Mesenchymal stem cell (in vitro differentiated cells and primary cell): ENCODE measurements around the gene LARGE1.

Source experiments
- DNase-seq: peaks from one replicate; pipeline ENCODE4 v3.0.0-alpha.2; 2013
- H2AFZ ChIP-seq: one replicate; pipeline ENCODE4 v1.6.1; 2013; ENCODE audit warnings: low read depth, mild to moderate bottlenecking, control low read depth, inconsistent platforms, low read length, moderate library complexity
- H2AK5ac ChIP-seq: 2 replicates; pipeline ENCODE4 v1.6.1; 2013; ENCODE audit warnings: low read length, moderate library complexity, mild to moderate bottlenecking, inconsistent platforms; ENCODE audit not compliant: severe bottlenecking
- H2BK120ac ChIP-seq: one replicate; pipeline ENCODE4 v1.6.1; 2013; ENCODE audit warnings: low read depth, mild to moderate bottlenecking, inconsistent platforms, low read length, moderate library complexity
- H2BK12ac ChIP-seq, 2 experiments: one replicate each; pipeline ENCODE4 v1.6.1; 2013; ENCODE audit warnings: inconsistent platforms in 2 of 2, low read length in 2 of 2, mild to moderate bottlenecking in 2 of 2, moderate library complexity in 2 of 2, control low read depth in 1 of 2
- H2BK15ac ChIP-seq: one replicate; pipeline ENCODE4 v1.6.1; 2013; ENCODE audit warnings: mild to moderate bottlenecking, low read depth, inconsistent platforms; ENCODE audit not compliant: poor library complexity, severe bottlenecking
- H2BK5ac ChIP-seq: 2 replicates; pipeline ENCODE4 v1.6.1; 2013; ENCODE audit warnings: low read depth, mild to moderate bottlenecking, low read length, control low read depth, inconsistent platforms; ENCODE audit not compliant: poor library complexity, severe bottlenecking
- H3K14ac ChIP-seq, 2 experiments: one replicate each; pipeline ENCODE4 v1.6.1; 2013; ENCODE audit warnings: inconsistent platforms in 2 of 2, low read length in 2 of 2, control low read depth in 1 of 2, mild to moderate bottlenecking in 1 of 2, moderate library complexity in 1 of 2
- H3K18ac ChIP-seq, 2 experiments: one replicate each; pipeline ENCODE4 v1.6.1; 2013; ENCODE audit warnings: inconsistent platforms in 2 of 2, low read length in 2 of 2, control low read depth in 1 of 2, low read depth in 1 of 2, mild to moderate bottlenecking in 1 of 2
- H3K23ac ChIP-seq, 2 experiments: one replicate each; pipeline ENCODE4 v1.6.1; 2013; ENCODE audit warnings: inconsistent platforms in 2 of 2, low read length in 2 of 2, mild to moderate bottlenecking in 2 of 2, moderate library complexity in 2 of 2, control low read depth in 1 of 2
- H3K27ac ChIP-seq: 2 replicates; pipeline ENCODE4 v1.5.1; 2013; ENCODE audit warnings: mild to moderate bottlenecking, moderate library complexity, low read length, control low read depth, inconsistent platforms; ENCODE audit not compliant: poor library complexity, severe bottlenecking
- H3K27me3 ChIP-seq, 2 experiments: 2 replicates each; pipeline versions ENCODE4 v1.6.1 to v1.7.0; 2013; ENCODE audit warnings: low read length in 2 of 2, mild to moderate bottlenecking in 2 of 2, moderate library complexity in 2 of 2, control low read depth in 1 of 2, inconsistent platforms in 1 of 2; ENCODE audit not compliant: control insufficient read depth in 1 of 2, insufficient read depth in 1 of 2
- H3K36me3 ChIP-seq, 2 experiments: 2 replicates each; pipeline versions ENCODE4 v1.6.1 to v1.7.0; 2013; ENCODE audit warnings: low read length in 2 of 2, control low read depth in 1 of 2, inconsistent platforms in 1 of 2, low read depth in 1 of 2, mild to moderate bottlenecking in 1 of 2; ENCODE audit not compliant: insufficient read depth in 2 of 2, control insufficient read depth in 1 of 2
- H3K4ac ChIP-seq, 2 experiments: one replicate each; pipeline ENCODE4 v1.6.1; 2013; ENCODE audit warnings: inconsistent platforms in 2 of 2, low read length in 2 of 2, mild to moderate bottlenecking in 2 of 2, moderate library complexity in 2 of 2, control low read depth in 1 of 2, low read depth in 1 of 2
- H3K4me1 ChIP-seq: 2 replicates; pipeline ENCODE4 v1.6.1; 2013; ENCODE audit warnings: low read depth, low read length, control low read depth; ENCODE audit not compliant: control insufficient read depth, insufficient read depth
- H3K4me2 ChIP-seq: 2 replicates; pipeline ENCODE4 v1.6.1; 2013; ENCODE audit warnings: low read length, mild to moderate bottlenecking, inconsistent platforms; ENCODE audit not compliant: poor library complexity, severe bottlenecking
- H3K4me3 ChIP-seq, 2 experiments: 2 replicates each; pipeline versions ENCODE4 v1.5.1 to v1.7.0; 2013; ENCODE audit warnings: low read length in 2 of 2, mild to moderate bottlenecking in 2 of 2, control low read depth in 1 of 2, low read depth in 1 of 2; ENCODE audit not compliant: insufficient read depth in 1 of 2
- H3K79me1 ChIP-seq: replicated peaks from 2 replicates; pipeline ENCODE4 v1.6.1; 2013; ENCODE audit warnings: mild to moderate bottlenecking, control low read depth, low read length, inconsistent platforms; ENCODE audit not compliant: poor library complexity, severe bottlenecking
- H3K9ac ChIP-seq: 2 replicates; pipeline ENCODE4 v1.7.0; 2013; ENCODE audit warnings: mild to moderate bottlenecking, low read length, moderate library complexity
- H3K9me3 ChIP-seq: 2 replicates; pipeline ENCODE4 v1.7.0; 2013; ENCODE audit warnings: mild to moderate bottlenecking, low read length; ENCODE audit not compliant: control insufficient read depth
- H4K8ac ChIP-seq: one replicate; pipeline ENCODE4 v1.6.1; 2013; ENCODE audit warnings: inconsistent platforms, mild to moderate bottlenecking, low read length, moderate library complexity
- H4K91ac ChIP-seq: one replicate; pipeline ENCODE4 v1.6.1; 2013; ENCODE audit warnings: mild to moderate bottlenecking, low read length, inconsistent platforms
- WGBS: methylation state at CpG from one replicate; pipeline ENCODE4 v1.1.7; 2013; ENCODE audit warnings: mixed read lengths; 5-methylcytosine and 5-hydroxymethylcytosine counted together

The LARGE1 gene

DNA sequence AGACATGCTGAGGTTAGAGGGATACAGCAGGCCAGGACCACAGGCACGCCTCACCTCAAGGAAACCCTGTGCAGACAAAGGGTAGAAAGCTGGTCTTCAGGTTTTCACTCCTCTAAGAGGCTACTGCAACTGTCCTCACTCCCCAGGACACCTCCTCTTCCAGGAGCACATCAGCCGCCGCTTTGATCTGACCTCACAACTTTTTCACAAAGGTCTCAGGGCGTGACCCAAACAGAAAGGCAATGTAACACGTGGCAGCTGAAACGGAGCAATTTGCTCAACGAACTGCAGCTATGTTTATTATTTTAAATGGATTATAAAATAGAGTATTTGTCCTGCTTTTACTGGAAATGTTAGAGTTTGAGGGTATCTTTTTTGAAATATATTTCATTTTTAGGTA lies 46.1 kb downstream of the LARGE1 start:
- Histone ChIP-seq H4K8ac (no peak overlapping the region), H3K27ac (no peak overlapping the region), H2AFZ (no peak overlapping the region), H3K4me1 (peaks cover 3% of the 10 kb centered on the region), H3K79me1 (peaks cover 9% of the 10 kb centered on the region), H3K18ac (no peak overlapping the region), H3K27me3 (no peaks in the 10 kb centered on the region), H3K36me3 (no peaks in the 10 kb centered on the region), H2AK5ac (no peak overlapping the region), H3K23ac (no peak overlapping the region), H4K91ac (peak overlapping the region; percentile 43), H3K9me3 (no peaks in the 10 kb centered on the region), H2BK120ac (no peak overlapping the region), H3K9ac (no peak overlapping the region), H2BK15ac (no peak overlapping the region), H2BK5ac (no peak overlapping the region), H3K4me3 (no peak overlapping the region), H3K4ac (no peak overlapping the region), H3K4me2 (no peak overlapping the region), H2BK12ac (no peak overlapping the region), H3K14ac (no peak overlapping the region)
- DNase-seq, result no peak
- WGBS, result 60% methylated on average over 7 of the region's 7 CpGs

DNA sequence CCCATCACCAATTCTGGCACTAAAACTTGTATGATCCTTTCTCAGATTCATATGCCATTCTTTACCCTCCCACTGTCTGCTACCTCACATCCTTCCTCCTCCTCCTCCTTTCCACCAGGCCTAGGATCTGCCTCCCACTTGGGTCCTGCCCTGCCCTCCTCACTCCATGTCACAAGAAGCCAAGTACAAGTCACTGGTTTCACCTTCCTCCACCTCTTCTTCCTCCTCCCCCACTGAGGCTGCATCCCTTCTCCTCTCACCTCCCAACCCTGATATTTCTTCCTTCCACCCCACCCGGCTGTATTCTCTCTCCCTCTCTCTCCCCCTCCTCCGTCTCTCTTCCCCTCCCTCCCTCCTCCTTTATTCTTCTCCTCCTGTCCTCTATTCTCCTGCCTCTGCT lies 46.6 kb downstream of the LARGE1 start:
- DNase-seq, result no peak
- no peaks in the 10 kb centered on the region for H3K27me3 ChIP-seq
- H3K9me3 ChIP-seq, result no peaks in the 10 kb centered on the region
- H2BK120ac ChIP-seq, result no peak overlapping the region
- no peak overlapping the region for H3K14ac ChIP-seq
- no peak overlapping the region for H2BK15ac ChIP-seq
- no peak overlapping the region for H3K4me3 ChIP-seq
- no peak overlapping the region for H2AFZ ChIP-seq
- H2BK5ac ChIP-seq, result no peak overlapping the region
- H3K27ac ChIP-seq, result no peak overlapping the region
- no peak overlapping the region for H4K91ac ChIP-seq
- WGBS, result 81% methylated on average over 2 of the region's 2 CpGs
- no peaks in the 10 kb centered on the region for H3K36me3 ChIP-seq
- no peak overlapping the region for H3K18ac ChIP-seq
- H3K23ac ChIP-seq, result no peak overlapping the region
- H2BK12ac ChIP-seq, result no peak overlapping the region
- no peak overlapping the region for H2AK5ac ChIP-seq
- peaks cover 3% of the 10 kb centered on the region for H3K4me1 ChIP-seq
- H4K8ac ChIP-seq, result no peak overlapping the region
- peaks cover 9% of the 10 kb centered on the region for H3K79me1 ChIP-seq
- H3K4ac ChIP-seq, result no peak overlapping the region
- no peak overlapping the region for H3K4me2 ChIP-seq
- no peak overlapping the region for H3K9ac ChIP-seq

DNA sequence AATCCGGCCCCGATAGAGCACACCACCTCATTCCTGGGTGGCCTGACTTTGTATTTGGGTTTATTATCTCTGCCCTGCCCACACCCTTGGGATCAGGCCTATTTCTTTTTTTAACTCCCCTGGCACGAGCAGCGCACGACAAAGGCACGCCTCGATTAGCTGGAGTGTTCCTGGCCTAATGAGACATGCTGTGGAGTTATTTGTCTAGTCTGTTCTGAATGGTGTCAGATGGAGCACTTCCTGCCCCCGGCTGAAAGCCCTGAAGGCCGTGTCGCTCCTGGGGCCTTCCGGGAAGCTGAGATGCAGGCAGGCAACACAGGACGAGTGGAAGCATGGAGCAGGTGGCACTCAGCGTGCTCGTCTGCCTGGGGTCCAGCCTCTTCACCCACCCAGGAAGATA lies 47.1 kb downstream of the LARGE1 start:
- Histone ChIP-seq H3K27me3 (no peaks in the 10 kb centered on the region), H3K4me2 (no peak overlapping the region), H4K8ac (no peak overlapping the region), H3K9ac (no peak overlapping the region), H2BK12ac (peak overlapping the region in 1 of 2 experiments; percentile 7), H3K9me3 (no peaks in the 10 kb centered on the region), H3K14ac (no peak overlapping the region), H4K91ac (no peak overlapping the region), H3K4me1 (peaks cover 3% of the 10 kb centered on the region), H3K27ac (no peak overlapping the region), H2BK15ac (no peak overlapping the region), H3K36me3 (no peaks in the 10 kb centered on the region), H2BK120ac (no peak overlapping the region), H3K18ac (peak overlapping the region in 1 of 2 experiments; percentile 40), H2AK5ac (no peak overlapping the region), H3K4ac (no peak overlapping the region), H3K4me3 (no peak overlapping the region), H3K23ac (no peak overlapping the region), H3K79me1 (peaks cover 8% of the 10 kb centered on the region), H2BK5ac (no peak overlapping the region), H2AFZ (no peak overlapping the region)
- 76% methylated on average over 14 of the region's 14 CpGs for WGBS
- DNase-seq, result no peak

DNA sequence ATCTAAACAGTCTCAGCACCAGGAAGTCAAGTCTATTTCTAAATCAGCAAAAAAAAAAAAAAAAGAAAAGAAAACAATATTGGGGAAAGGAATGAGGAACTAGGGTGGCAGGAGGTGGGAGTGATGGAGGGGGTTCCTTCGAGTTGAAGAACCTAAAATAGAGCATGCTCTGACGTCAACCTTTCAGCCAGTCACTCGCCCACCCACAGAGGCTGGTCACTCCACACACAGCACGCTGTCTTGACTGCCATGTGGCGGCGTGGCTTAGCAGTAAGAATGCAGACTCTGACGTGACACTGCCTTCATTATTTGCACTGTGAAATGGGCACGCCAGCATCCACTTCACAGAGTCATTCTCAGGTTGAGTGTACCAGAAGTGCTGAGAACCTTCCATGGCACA lies 48.3 kb downstream of the LARGE1 start:
- H3K14ac ChIP-seq, result peak overlapping the region in 1 of 2 experiments; percentile 82
- H3K4me2 ChIP-seq, result no peak overlapping the region
- no peak overlapping the region for H2BK12ac ChIP-seq
- H3K4ac ChIP-seq, result no peak overlapping the region
- H3K4me1 ChIP-seq, result peaks cover 5% of the 10 kb centered on the region
- H2AFZ ChIP-seq, result no peak overlapping the region
- no peak for DNase-seq
- no peak overlapping the region for H2BK5ac ChIP-seq
- no peak overlapping the region for H3K4me3 ChIP-seq
- 90% methylated on average over 8 of the region's 8 CpGs for whole genome bisulfite sequencing
- no peak overlapping the region for H2BK15ac ChIP-seq
- no peak overlapping the region for H2AK5ac ChIP-seq
- no peak overlapping the region for H4K8ac ChIP-seq
- H3K36me3 ChIP-seq, result no peaks in the 10 kb centered on the region
- H3K9ac ChIP-seq, result no peak overlapping the region
- no peak overlapping the region for H4K91ac ChIP-seq
- no peak overlapping the region for H3K27ac ChIP-seq
- no peak overlapping the region for H3K23ac ChIP-seq
- H3K27me3 ChIP-seq, result no peaks in the 10 kb centered on the region
- no peaks in the 10 kb centered on the region for H3K9me3 ChIP-seq
- H2BK120ac ChIP-seq, result no peak overlapping the region
- H3K18ac ChIP-seq, result no peak overlapping the region
- H3K79me1 ChIP-seq, result peaks cover 8% of the 10 kb centered on the region
